Cardiac muscle cell (in vitro differentiated cells and primary cell): ENCODE measurements around the gene TBC1D2. TPM values are rescaled to one million over a fixed set of nuclear protein-coding genes. Genes with fewer than 3 reads are reported as not detected.

Experiments used
- DNase-seq, 2 donors: peaks; one replicate each; pipeline versions ENCODE4 v3.0.0 to v3.0.0-alpha.2; 2010 to 2017; ENCODE audit warnings: low read depth in 1 of 2, low spot score in 1 of 2
- H3K27ac ChIP-seq: fragments of 200-600 bp; sonication (generic); 2 replicates; pipeline ENCODE4 v1.5.1; 2016
- H3K27me3 ChIP-seq: fragments of 200-600 bp; sonication (generic); 2 replicates; pipeline ENCODE4 v1.6.0; 2016; ENCODE audit warnings: control low read depth
- H3K36me3 ChIP-seq: fragments of 200-600 bp; sonication (generic); 2 replicates; pipeline ENCODE4 v1.5.1; 2016; ENCODE audit warnings: control low read depth
- H3K4me1 ChIP-seq: fragments of 200-600 bp; sonication (generic); 2 replicates; pipeline ENCODE4 v1.8.1; 2017; ENCODE audit warnings: low read depth, mild to moderate bottlenecking, mixed run types
- H3K4me3 ChIP-seq: fragments of 200-600 bp; sonication (generic); 2 replicates; pipeline ENCODE4 v1.5.1; 2016; ENCODE audit warnings: mild to moderate bottlenecking
- H3K9me3 ChIP-seq: fragments of 200-600 bp; sonication (generic); 2 replicates; pipeline ENCODE4 v1.5.1; 2017; ENCODE audit warnings: low read depth, mild to moderate bottlenecking, control low read depth
- CTCF ChIP-seq: IDR thresholded peaks from 2 replicates; pipeline ENCODE4 v1.5.1; 2012; ENCODE audit warnings: low read depth, mild to moderate bottlenecking, low read length
- polyA plus RNA-seq: library from polyadenylated mRNA; unstranded; fragments of >200 nt; fragmentation: Nextera tagmentation; extraction: Ambion mirVana; gene quantifications from 2 replicates; pipeline ENCODE4 v1.2.1, GENCODE V29; 2016
- total RNA-seq: library from RNA; depleted of rRNA; stranded (reverse); fragments of >200 nt; gene quantifications from 2 replicates; pipeline ENCODE4 v1.2.3, GENCODE V29; 2016

The TBC1D2 gene
- total and polyA plus RNA-seq, 2 experiments from 2014 or later, result 3.0 to 5.5 TPM

GRCh38 chr9:98184326-98184725 is 71.1 kb downstream of the TBC1D2 start:
- no peak overlapping the region for H3K4me3 ChIP-seq
- H3K4me1 ChIP-seq, result peaks cover 3% of the 10 kb centered on the region
- H3K27ac ChIP-seq, result no peak overlapping the region
- H3K36me3 ChIP-seq, result no peaks in the 10 kb centered on the region
- no peak for DNase-seq
- no peak for TF ChIP-seq CTCF
- no peaks in the 10 kb centered on the region for H3K9me3 ChIP-seq
- H3K27me3 ChIP-seq, result no peaks in the 10 kb centered on the region

GRCh38 chr9:98182889-98183599 is 72.4 kb downstream of the TBC1D2 start:
- Histone ChIP-seq H3K36me3 (no peaks in the 10 kb centered on the region), H3K4me3 (no peak overlapping the region), H3K27ac (no peak overlapping the region), H3K9me3 (no peaks in the 10 kb centered on the region), H3K4me1 (peaks cover 3% of the 10 kb centered on the region), H3K27me3 (no peaks in the 10 kb centered on the region)
- DNase-seq, result no peak
- TF ChIP-seq CTCF, result no peak

GRCh38 chr9:98182069-98182820 is 73.2 kb downstream of the TBC1D2 start:
- no peaks in the 10 kb centered on the region for H3K27me3 ChIP-seq
- no peak for TF ChIP-seq CTCF
- H3K36me3 ChIP-seq, result no peaks in the 10 kb centered on the region
- H3K4me1 ChIP-seq, result peaks cover 3% of the 10 kb centered on the region
- no peak overlapping the region for H3K4me3 ChIP-seq
- H3K27ac ChIP-seq, result no peak overlapping the region
- DNase-seq, result peak in 1 of 2 donors; percentile 51
- no peaks in the 10 kb centered on the region for H3K9me3 ChIP-seq

GRCh38 chr9:98181746-98182068 is 73.7 kb downstream of the TBC1D2 start:
- H3K36me3 ChIP-seq, result no peaks in the 10 kb centered on the region
- no peaks in the 10 kb centered on the region for H3K27me3 ChIP-seq
- peaks cover 3% of the 10 kb centered on the region for H3K4me1 ChIP-seq
- H3K9me3 ChIP-seq, result no peaks in the 10 kb centered on the region
- no peak for DNase-seq
- no peak overlapping the region for H3K4me3 ChIP-seq
- TF ChIP-seq CTCF, result no peak
- no peak overlapping the region for H3K27ac ChIP-seq

GRCh38 chr9:98180996-98181395 is 74.5 kb downstream of the TBC1D2 start:
- H3K9me3 ChIP-seq, result no peaks in the 10 kb centered on the region
- H3K27me3 ChIP-seq, result no peaks in the 10 kb centered on the region
- no peak for TF ChIP-seq CTCF
- no peak overlapping the region for H3K4me3 ChIP-seq
- peaks cover 3% of the 10 kb centered on the region for H3K4me1 ChIP-seq
- no peak overlapping the region for H3K27ac ChIP-seq
- H3K36me3 ChIP-seq, result no peaks in the 10 kb centered on the region
- no peak for DNase-seq
